Activated CD4-positive, alpha-beta T cell treated with anti-CD3 and anti-CD28 coated beads, Interleukin-2, amount 50 U/mL, for 24 hours (primary cell): ENCODE measurements around the gene NAA80.
"Not testable (repeated sequence)": the region's sequence is repeated elsewhere in the genome, so short reads cannot be mapped to it uniquely, and the experiment has no call there.

Source experiments
- DNase-seq, 2 donors: peaks; one replicate each; pipeline ENCODE4 v3.0.0-alpha.2; 2020; ENCODE audit warnings: low read depth in 1 of 2, low spot score in 1 of 2

The NAA80 gene

DNA sequence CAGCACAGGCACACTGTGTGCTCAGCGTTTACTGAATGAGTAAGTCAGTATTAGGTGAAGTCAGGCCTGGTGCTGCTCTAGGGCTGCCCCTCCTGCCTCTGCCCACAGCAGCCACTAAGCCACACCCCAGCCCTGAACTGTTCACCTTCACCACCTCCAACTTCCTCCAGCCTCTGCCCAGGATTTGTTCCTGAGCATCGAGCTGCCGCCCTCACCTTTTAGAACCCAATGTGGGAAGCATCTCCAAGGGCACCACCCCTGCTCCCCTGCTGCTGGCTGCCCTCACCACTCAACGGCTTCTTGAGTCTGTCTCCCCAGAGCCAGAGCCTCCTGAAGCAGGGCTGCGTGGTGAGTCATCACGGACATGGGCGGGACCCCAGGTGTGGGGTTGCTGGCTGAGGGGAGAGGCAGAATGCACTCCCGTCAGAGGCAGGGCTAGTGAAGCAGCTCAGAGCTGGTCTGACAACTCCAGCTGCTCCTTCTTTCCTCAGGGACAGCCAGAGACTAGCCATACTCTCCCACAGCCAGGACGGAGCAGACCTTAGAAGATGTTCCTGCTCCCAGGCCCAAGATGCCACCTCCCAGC lies 17.5 kb upstream of the NAA80 start:
- DNase-seq, result no peak

DNA sequence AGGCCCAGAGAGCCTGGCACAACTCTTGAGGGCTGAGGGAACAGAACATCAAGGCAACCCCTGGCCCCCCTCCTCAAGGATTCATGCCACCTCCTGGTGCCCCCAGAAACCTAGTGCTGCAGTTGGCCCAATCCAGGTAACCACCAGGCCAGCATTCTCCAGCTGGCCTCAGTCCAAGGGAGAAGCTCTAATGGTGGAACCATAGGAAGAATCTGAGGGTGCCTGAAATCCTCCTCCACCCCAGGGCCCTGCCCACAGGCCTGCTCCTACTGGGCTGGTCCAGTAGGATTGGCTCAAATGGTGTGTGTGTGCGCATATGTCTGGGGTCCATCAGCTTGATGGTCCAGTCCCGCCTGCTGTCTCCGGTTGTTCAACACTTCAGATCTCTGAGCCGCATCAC lies 15.6 kb upstream of the NAA80 start:
- DNase-seq, result no peak

DNA sequence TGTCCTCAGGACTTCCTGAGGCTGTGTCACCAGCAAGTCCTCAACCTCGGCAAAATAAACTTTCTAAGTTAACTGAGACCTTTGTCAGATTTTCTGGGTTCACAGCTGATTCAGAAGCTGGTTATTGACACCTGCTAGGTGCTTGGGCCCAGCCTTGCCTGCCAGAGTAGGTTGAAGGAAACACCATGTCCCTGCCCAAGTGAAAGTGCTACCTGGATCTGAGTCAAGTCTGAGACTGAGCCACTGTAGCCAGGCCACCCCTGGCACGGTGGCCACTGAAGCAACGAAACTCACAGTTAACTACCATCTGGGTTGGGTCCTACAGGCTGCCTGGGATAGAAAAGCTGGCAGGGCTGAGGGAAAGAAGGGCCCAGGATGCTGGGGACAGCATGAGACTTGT lies 15.1 kb upstream of the NAA80 start:
- DNase-seq, result no peak

DNA sequence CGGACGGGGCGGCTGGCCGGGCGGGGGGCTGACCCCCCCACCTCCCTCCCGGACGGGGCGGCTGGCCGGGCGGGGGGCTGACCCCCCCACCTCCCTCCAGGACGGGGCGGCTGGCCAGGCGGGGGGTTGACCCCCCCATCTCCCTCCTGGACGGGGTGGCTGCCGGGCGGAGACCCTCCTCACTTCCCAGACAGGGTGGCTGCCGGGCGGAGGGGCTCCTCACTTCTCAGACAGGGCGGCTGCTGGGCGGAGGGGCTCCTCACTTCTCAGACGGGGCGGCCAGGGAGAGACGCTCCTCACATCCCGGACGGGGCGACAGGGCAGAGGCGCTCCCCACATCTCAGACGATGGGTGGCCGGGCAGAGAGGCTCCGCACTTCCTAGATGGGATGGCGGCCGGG lies 12.8 kb upstream of the NAA80 start:
- DNase-seq, result not testable (repeated sequence)

DNA sequence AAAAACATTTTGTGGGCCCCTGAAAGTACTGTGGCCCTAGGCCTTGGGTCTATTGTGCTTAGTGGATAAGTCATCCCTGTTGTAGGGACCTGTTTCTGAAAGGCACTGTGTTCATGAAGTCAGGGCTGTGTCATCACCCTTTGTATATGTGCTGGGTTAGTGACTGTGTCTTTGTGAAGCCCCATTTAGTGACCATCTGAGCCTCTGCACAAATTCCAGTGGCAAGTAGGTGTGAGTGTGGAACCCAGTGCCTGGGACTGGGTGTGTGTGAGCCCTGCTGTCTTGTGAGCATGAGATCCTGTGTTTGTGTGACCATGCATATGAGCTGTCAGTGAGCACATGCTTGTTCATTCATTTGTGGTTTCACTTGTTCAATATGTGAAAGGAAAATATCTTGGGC lies 5.4 kb upstream of the NAA80 start:
- DNase-seq, result no peak

DNA sequence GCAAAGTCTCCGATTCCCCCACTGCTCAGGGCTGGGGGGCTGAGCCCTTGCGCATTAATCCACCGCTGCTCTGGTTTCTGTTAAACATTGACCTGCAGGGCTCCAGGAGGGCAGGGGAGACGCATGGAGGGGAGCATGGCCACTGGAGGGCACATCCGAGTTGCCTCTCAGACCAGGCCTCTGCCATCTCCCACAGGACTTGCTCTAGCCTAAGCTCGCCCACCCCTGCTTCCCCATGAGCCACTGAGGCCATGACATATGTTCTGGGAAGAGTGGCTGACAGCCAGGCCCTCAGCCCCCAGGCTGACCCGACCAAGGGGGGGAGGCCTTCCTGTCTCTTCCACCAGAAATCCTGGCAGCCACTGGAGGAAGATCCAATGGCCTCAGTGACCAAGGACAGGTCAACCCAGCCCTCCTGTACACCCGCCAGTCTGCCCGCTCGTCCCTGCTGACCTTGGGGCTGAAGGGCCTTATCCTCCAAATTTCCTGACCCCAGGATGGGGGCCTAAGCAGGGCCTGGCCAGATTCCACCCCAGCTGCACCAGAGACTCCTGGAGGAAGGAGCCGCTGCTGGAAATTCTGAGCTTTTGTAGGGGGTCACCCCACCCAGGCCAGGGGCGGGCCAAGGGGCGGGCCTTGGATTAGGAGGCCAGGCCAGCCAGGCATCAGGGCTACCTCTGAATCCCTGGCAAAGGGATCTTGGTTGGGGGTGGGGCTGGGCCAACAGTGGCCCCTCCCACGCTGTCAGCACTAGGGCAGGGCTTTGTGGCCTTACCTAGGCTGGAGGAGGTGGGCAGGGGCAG lies 4.0 kb upstream of the NAA80 start, which contains the start of gene HYAL1:
Gene HYAL1 (minus strand): TSS at position 562 of the 803 bp plus-strand sequence. CDS start 618 bp downstream, outside the sequence.
- DNase-seq, result no peak

DNA sequence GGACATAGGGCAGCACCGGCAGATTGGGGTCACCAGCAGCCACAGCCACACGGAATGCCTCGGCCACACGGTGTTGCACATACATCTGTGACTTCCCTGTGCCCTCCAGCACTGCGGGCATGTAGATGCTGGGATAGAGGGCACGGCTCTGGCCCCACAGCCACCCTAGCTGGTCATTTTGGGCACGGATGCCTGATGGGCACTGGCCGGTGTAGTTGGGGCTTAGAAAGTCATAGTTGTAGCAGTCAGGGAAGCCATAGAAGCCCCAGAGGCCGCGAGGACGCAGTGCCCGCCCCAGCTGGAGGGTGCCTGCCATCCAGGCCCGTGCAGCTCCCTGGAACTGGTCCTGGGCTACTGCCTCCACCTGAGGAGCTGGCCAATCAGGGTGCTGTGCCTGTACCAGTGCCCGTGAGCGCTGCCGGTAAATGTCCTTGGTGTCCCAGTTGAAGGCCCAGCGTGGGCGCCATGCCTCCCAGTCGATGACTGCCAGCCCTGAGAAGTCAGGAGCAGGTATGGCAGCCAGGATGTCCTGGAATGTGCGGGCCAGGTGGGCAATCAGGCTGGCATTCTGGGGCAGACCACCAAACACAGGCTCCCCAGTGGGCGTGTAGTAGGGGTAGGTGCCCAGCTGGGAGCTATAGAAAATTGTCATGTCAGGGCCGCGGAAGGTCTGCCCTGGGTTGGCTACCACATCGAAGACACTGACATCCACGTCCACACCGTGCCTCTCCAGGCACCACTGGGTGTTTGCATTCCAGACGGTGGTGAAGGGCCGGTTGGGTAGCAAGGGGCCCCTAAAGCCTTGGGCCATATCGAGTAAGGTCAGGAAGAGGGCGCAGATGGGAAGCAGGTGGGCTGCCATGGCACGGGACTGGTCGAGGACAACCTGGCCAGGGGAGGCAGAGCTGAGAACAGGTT lies 3.1 kb upstream of the NAA80 start:
- DNase-seq, result no peak

DNA sequence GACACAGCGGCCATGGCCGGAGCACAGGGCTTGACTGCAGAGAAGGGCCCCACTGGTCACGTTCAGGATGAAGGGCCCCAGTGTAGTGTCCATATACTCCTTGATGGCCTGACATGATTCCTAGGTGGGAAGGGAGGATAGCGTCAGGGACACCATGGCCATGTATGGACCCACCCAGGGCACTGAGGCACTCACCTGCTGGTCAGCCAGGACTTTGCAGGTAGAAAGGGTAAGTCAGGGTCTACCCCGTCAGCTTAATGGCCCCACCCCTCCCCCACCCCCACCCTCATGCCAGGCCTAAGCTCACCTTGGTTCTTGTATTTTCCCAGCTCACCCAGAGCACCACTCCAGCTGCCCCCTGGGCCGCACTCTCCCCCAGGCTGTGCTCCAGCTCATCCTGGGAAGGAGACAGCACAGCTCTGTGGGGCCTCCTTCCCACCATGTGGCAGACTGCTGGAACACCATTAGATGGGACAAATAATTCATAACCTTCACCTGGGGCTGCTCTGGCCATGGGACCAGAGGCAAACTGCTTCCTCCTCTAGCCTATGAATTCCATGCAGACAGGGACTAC lies 1.6 kb upstream of the NAA80 start:
- no peak for DNase-seq

DNA sequence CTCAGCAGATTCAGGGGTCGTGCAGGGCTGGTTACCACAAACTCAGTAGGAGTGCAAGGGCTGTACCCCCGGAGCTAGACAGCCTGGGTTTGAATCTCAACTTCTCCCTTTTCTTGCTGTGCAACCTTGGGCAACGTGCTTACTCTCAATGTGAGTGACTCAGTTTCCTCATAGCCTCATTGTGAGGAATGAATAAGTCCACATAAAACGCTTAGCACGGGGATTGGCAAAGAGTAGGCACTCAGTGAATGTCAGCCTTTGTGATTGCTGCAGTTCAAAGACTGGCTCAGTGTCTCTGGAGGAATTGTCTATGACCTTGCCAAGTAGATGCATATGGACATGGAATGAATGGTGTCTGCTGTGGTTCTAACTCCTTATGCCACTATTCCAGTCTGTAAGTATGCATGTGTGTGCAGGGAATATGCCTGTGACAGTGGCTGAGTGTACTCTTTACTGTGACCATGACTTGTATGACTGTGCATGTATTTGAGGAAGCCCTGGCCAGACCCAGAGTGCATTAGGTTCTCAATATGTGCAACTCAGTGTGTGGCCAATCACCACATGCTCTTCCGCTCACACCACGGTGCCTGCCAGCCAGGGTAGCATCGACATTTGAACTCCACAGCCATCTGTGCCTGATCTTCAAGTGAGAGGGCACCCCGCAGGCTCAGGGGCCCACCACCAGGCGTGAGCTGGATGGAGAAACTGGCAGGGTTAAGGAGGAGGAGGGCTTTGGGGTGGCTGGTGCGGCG lies 900 bp upstream of the NAA80 start:
- no peak for DNase-seq

DNA sequence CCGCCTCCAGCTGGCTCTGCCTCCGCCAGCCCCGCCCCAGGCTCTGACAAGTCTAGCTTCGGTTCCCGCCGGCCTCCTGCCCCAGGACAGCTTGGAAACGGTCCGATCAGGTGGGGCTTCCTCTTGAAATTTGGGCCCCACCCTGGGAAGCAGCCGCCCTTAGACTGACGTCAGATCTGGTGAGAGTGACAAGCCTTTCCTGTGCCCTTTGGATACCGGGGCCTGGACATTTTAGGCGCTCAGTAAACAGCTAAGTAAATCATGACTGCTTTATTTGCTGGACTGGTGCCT lies 378 bp upstream of the NAA80 start:
- DNase-seq, result no peak

DNA sequence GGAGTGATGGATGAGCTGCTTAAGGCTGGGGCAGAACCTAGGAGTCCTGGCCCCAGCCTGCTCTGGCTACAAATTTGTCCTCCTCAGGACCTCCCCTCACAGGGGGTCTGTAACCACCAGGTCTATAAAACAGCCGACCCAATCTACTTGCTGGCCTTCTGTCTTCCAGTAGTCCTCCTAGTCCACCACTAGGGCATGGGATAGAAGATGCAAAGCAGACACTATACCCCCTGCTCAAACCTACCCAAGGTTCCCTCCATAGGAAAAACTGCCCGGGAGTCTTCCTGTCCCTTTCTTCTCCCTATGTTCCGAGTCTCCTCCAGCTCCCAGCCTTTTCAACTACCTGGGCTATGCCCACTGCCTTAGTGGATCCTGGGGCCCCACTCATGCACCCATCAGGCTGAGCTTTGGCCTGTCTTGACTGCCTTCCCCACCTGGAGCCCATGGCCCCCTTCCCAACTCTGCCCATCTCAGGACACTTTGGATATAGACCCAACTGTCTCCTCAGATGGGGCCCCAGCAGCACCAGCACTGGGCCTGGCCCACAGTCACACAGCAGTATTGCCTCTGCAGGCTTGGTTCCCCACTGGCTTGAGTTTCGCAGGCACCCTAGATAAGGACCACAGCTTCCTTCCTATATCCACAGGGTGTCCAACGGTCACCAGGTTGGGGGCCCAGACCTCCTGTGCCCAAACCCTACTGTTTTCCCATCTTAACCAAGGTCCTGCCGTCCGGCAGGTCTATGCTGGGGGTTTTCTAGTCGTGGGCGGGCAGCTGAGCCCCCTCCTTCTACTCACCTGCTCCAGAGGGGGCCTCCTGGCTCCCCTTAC lies 1.1 kb downstream of the NAA80 start:
- DNase-seq, result no peak

DNA sequence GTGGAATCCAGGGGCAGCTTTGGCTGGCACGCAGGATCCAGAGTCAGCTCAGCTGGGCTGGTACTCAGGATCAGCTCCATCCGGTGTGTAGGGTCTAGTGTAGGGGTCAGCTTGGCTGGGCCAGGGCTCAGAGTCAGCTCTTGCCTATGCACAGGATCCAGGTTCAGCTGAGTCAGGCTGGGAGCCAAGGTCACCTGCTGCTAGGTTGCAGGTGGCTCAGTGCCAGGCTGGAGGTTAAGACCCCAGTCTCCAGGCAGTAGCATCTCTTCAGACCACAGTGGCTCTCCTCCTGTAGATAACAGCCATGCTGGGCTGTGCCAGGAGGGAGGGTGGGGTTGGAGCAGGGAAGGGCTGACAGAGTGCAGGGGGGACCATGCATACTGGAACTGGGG lies 1.8 kb downstream of the NAA80 start:
- no peak for DNase-seq

DNA sequence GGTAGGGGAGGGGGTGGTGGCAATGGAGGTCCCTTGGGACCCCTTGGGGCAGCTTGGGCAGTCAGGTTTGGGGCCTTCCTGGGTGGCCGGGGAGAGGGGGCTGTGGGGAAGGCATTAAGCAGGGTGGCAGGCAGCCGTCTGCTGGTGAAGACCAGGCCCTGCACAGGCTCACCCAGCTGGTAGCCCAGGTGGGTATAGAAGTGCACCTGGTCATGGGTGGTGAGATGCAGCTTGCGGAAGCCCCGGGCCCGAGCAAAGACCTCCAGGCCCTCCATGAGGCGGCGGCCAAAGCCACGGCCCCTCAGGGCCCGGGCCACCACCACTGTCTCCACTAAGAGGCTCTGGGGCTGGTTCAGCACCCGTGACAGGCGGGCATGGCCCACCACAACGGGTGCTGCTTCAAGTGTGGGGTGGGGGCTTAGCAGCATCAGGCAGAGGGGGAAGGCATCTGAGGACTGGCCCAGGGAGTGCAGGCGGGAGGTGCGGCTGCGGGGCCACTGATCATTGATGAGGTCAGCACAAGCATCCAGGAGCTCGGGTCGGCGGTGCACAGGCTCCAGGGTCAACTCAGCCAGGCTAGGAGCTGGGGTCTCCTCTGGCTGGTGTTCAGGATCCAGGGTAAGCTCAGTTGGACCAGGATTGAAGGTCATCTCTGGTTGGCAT lies 2.4 kb downstream of the NAA80 start:
- DNase-seq, result no peak

DNA sequence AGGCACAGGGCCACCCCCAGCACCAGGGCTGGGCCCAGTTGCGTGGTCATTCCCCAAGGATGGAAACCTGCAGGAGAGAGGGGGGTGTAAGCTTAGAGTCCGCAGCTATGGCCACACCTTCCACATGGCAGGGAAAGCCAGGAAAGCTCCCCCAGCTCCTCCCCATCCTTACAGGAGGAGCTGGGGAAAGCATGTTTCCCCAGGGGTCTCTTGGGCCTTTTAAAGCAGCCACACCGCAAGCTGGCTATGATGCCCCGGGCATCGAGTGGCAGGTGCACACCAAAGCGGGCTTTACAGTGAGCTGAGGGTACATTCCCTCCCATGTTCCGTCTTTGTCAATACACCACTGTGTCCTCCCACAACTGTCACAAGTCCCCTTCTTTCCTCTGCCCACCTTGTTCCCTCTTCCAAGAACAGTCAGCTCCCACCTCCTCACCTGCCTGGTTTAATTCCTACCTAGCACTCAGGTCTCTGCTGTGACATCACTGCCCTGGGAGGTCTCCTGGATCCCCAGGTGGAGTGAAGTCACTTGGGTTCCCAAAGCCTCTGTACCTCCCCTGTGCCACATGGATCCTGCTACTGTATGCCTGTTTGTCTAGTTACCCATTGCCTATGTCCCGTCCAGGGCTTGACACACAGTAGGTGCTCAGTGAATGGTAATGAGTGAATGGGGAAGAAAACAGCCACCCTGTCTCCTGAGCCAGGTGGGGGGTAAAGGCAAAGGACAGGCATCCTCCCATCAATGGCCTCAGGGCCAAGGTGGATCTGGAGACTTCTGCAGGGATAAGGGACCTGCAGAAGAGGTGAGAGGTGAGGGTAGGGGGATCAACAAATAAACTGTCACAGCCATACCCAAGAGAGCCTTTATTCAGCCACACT lies 3.4 kb downstream of the NAA80 start:
- DNase-seq, result no peak

DNA sequence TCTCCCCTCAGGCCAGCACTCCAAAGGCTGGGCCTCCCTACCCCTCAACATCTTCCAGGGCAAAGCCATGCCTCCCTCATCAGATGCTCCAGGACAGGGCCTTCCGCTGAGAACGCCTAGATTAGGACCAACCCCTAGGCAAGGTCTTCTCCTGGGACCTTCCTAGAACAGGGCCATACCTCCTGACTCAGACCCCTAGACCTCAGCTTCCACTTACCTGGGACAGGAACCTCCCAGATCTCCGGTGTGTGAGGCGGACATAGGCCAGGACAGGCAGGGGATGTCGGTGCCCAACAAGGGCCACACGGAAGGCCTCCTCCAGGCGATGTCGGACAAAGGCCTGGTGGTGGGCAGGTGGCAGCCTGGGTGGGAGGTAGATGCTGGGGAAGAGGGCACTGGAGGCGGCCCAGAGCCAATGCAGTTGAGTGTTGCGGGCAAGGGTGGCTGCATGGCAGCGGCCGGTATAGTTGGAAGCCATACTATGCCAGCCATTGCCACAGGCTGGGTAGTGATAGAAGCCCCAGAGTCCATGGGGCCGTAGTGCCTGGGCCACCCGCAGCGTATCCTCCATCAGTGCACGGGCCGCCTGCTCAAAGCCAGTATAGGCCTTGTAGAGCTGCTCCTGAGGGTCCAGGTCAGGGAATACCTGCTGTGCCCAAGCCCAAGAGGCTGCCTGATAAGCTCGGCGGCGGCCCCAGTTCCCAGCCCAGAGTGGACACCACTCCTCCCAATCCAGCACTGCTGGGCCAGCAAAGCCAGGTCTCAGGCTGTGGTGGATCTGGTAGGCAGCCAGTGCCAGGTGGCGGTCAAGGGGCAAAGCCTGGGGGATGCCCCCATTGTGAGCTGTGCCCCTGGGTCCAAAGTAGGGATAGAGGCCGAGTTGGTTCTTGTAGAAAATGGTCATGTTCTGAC lies 4.5 kb downstream of the NAA80 start:
- DNase-seq, result no peak

DNA sequence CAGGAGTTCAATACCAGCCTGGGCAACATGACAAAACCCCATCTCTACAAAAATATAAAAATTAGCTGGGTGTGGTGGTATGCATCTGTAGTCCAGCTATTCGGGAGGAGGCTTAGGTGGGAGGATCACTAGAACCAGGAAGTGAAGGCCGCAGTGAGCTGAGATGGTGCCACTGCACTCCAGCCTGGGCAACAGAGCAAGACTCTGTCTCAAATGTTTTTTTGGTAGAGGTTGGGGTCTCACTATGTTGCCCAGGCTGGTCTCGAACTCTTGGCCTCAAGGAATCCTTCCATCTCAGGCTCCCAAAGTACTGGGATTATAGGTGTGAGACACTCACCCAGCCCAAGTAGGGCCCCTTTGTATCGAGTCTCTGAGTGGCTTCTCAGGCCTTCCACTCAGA lies 5.1 kb downstream of the NAA80 start:
- no peak for DNase-seq

DNA sequence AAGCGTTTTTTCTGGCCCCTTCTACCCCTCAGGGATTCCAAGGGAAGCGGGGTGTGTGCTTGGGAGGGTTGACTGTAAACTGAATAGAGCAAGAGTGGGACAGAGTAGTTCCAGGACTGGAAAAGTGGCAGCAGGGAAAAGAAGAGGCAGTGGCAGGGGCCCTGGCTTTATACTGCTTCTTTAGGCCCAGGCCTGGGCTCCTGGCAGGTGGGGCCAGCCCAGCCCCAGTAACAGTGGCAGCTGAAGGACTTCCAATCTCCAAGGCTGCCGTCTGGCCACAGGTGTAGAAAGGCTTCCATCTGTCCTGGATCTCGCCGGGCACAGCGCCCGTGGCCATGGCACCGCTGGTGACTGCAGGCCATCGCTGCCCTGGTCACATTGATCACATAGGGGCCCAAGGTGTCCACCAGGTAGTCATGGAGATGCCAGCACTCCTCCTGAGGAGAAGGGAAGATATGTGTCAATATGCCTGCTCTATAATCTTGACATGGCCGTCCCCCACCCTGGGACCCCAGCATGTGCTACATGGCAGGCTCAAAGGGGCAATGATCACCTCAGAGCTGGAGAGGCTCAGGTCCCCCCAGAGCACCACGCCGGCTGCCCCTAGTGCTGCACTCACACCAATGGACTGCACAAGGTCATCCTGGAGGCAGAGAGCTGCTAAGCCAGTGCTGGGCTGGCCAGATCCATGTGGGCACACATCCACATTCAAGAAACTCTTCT lies 6.0 kb downstream of the NAA80 start:
- DNase-seq, result no peak
